Measurements from ENCODE around the gene AMY2A. TPM values are rescaled to one million over a fixed set of nuclear protein-coding genes. Genes with fewer than 3 reads are reported as not detected.
"Not testable (repeated sequence)": the region's sequence is repeated elsewhere in the genome, so short reads cannot be mapped to it uniquely, and the experiment has no call there.

Gene AMY2A
- total and polyA plus RNA-seq, 2 of the 4 experiments (the other 2 are of a cell fraction), result not detected

DNA sequence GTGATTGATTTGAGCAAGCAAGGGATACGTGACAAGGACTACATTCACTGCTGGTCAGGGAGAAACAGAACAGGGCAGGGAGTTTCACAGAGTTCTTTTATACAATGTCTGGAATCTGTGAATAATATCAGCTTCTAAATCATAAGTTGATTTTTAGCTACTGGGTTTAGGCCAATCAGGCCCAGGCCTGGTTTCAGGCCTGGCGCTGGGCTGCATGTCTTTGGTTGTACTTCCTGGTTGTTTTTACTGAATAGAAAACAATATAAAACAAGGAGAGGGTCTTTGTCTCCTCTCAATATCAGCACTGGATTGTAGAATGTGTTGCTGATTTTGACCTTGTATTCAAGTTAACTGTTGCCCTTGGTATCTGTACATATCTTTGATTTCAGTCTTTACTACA, 865 bp upstream of the AMY2A start:
- dilution Hi-C loops (cut with HindIII; ENCODE audit: low sequenced_read_pairs, unreplicated experiment), result no loop called here
- H2AFZ ChIP-seq (replicated peaks; ENCODE audit: low read length, poor library complexity), result no peak overlapping the region
- H2AK5ac ChIP-seq (ENCODE audit: low read depth, low read length), result no peak overlapping the region
- H3K79me1 ChIP-seq (ENCODE audit: low read depth in 1 of 2, low read length in 2 of 2), result no peaks in the 10 kb centered on the region
- H3K56ac ChIP-seq (ENCODE audit: extremely low read depth, insufficient read depth, low read length), result no peak overlapping the region
- no peak overlapping the region for H3K4ac ChIP-seq (ENCODE audit: low read depth, low read length)
- no peaks in the 10 kb centered on the region for H3K4me1 ChIP-seq (ENCODE audit: control insufficient read depth, insufficient read depth, low read length)
- TF ChIP-seq RCOR1 (IDR thresholded peaks at IDR 0.05; ENCODE audit: insufficient replicate concordance, low read length) (no peak), NFE2L2 (IDR thresholded peaks at IDR 0.05; ENCODE audit: low read depth, low read length) (no peak), BHLHE40 (IDR thresholded peaks at IDR 0.05; ENCODE audit: low read depth, low read length) (no peak), MXI1 (IDR thresholded peaks at IDR 0.05; ENCODE audit: borderline replicate concordance, low read depth, low read length) (no peak)
- TF ChIP-seq, protein P1, sequence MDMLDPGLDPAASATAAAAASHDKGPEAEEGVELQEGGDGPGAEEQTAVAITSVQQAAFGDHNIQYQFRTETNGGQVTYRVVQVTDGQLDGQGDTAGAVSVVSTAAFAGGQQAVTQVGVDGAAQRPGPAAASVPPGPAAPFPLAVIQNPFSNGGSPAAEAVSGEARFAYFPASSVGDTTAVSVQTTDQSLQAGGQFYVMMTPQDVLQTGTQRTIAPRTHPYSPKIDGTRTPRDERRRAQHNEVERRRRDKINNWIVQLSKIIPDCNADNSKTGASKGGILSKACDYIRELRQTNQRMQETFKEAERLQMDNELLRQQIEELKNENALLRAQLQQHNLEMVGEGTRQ (IDR thresholded peaks at IDR 0.05; ENCODE audit: low read depth, low read length), result no peak
- no peaks in the 10 kb centered on the region for H3K9me3 ChIP-seq (ENCODE audit: control insufficient read depth, insufficient read depth, low read length)
- H2BK15ac ChIP-seq (ENCODE audit: low read depth, low read length), result no peak overlapping the region
- ATAC-seq (ENCODE audit: low read depth) (no peak), DNase-seq (no peak)
- no peak overlapping the region for H2AK9ac ChIP-seq (replicated peaks; ENCODE audit: low read depth, low read length, poor library complexity)
- ChIA-PET CTCF (no interaction called here), POLR2A (ENCODE audit: unreplicated experiment) (no interaction called here)
- H3K9ac ChIP-seq (ENCODE audit: low read depth, low read length), result no peak overlapping the region
- H3K27ac ChIP-seq (ENCODE audit: insufficient read depth, low read length), result no peak overlapping the region
- no peak overlapping the region for H3K18ac ChIP-seq (ENCODE audit: low read depth, low read length)
- no peak overlapping the region for H2BK5ac ChIP-seq (ENCODE audit: low read depth, low read length, poor library complexity, severe bottlenecking)
- H3K23ac ChIP-seq (ENCODE audit: low read depth, low read length), result no peak overlapping the region
- intact Hi-C loops (cut with micrococcal nuclease), result no loop called here
- WGBS, 2 experiments (ENCODE audit: extremely low coverage in 2 of 2, insufficient read length in 1 of 2), result no CpG with 5 or more reads among the region's 2 CpGs
- no peaks in the 10 kb centered on the region for H4K20me1 ChIP-seq (ENCODE audit: insufficient read depth, low read length)
- H4K91ac ChIP-seq (ENCODE audit: insufficient read depth, low read depth, low read length), result no peak overlapping the region
- no peaks in the 10 kb centered on the region for H3K36me3 ChIP-seq (ENCODE audit: control insufficient read depth, insufficient read depth, low read length)
- no peak overlapping the region for H3K4me3 ChIP-seq (ENCODE audit: insufficient read depth, low read depth, low read length)
- H3K4me2 ChIP-seq (ENCODE audit: low read depth, low read length), result no peak overlapping the region
- H3K9me1 ChIP-seq (ENCODE audit: insufficient read depth, low read length), result no peaks in the 10 kb centered on the region
- no peak overlapping the region for H3K14ac ChIP-seq (replicated peaks; ENCODE audit: low read depth, low read length)
- in situ Hi-C loops (cut with MboI; ENCODE audit: low sequenced_read_pairs), result no loop called here
- no peaks in the 10 kb centered on the region for H3K27me3 ChIP-seq (ENCODE audit: control insufficient read depth, insufficient read depth, low read length)
- H2BK20ac ChIP-seq (ENCODE audit: low read depth, low read length), result no peak overlapping the region
- H2BK120ac ChIP-seq (ENCODE audit: low read depth, low read length), result no peak overlapping the region
- BruUV-seq (replicated peaks), result no TSS peak
- no peak overlapping the region for H4K5ac ChIP-seq (ENCODE audit: low read depth, low read length)
- H4K8ac ChIP-seq (ENCODE audit: low read depth in 2 of 2, low read length in 2 of 2), result no peak overlapping the region

DNA sequence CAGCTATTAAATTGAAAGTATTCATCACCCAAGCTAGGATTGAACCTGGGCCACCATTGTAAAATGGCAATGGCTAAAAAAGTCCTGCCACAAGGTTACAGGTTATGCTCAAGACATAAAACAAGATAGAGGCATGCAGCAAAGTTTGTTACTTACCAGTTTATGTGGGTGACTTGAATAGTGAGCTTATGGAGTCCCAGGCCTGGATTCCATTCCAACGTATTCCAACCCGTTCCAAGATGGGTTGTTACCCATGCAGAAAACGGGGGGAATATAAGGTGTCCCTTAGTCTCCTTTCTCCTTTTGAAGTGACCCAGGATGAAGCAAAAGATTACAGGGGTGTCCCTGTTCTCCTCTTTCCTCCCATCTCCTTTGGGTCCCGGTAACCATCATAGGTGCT, 10.2 kb downstream of the AMY2A start:
- BruUV-seq (replicated peaks); ATAC-seq (ENCODE audit: low read depth); H3K4me2 ChIP-seq (ENCODE audit: low read depth, low read length); H3K79me1 ChIP-seq (ENCODE audit: low read depth in 1 of 2, low read length in 2 of 2); H3K4me3 ChIP-seq (ENCODE audit: insufficient read depth, low read depth, low read length); H2AK9ac ChIP-seq (replicated peaks; ENCODE audit: low read depth, low read length, poor library complexity); POLR2A ChIA-PET (ENCODE audit: unreplicated experiment); H3K4ac ChIP-seq (ENCODE audit: low read depth, low read length); H2AFZ ChIP-seq (replicated peaks; ENCODE audit: low read length, poor library complexity); H4K20me1 ChIP-seq (ENCODE audit: insufficient read depth, low read length); intact Hi-C loops (cut with micrococcal nuclease); in situ Hi-C loops (cut with MboI; ENCODE audit: low sequenced_read_pairs); H3K4me1 ChIP-seq (ENCODE audit: control insufficient read depth, insufficient read depth, low read length); H2BK20ac ChIP-seq (ENCODE audit: low read depth, low read length); H3K36me3 ChIP-seq (ENCODE audit: control insufficient read depth, insufficient read depth, low read length); H3K14ac ChIP-seq (replicated peaks; ENCODE audit: low read depth, low read length); H3K23ac ChIP-seq (ENCODE audit: low read depth, low read length); H2BK15ac ChIP-seq (ENCODE audit: low read depth, low read length); dilution Hi-C loops (cut with HindIII; ENCODE audit: low sequenced_read_pairs, unreplicated experiment); H3K9me3 ChIP-seq (ENCODE audit: control insufficient read depth, insufficient read depth, low read length); H4K91ac ChIP-seq (ENCODE audit: insufficient read depth, low read depth, low read length); H2AK5ac ChIP-seq (ENCODE audit: low read depth, low read length); H3K27me3 ChIP-seq (ENCODE audit: control insufficient read depth, insufficient read depth, low read length); H4K8ac ChIP-seq (ENCODE audit: low read depth in 2 of 2, low read length in 2 of 2); DNase-seq; H2BK5ac ChIP-seq (ENCODE audit: low read depth, low read length, poor library complexity, severe bottlenecking); H3K18ac ChIP-seq (ENCODE audit: low read depth, low read length); H3K9me1 ChIP-seq (ENCODE audit: insufficient read depth, low read length); CTCF ChIA-PET; H3K9ac ChIP-seq (ENCODE audit: low read depth, low read length); H2BK120ac ChIP-seq (ENCODE audit: low read depth, low read length); H3K56ac ChIP-seq (ENCODE audit: extremely low read depth, insufficient read depth, low read length); H3K27ac ChIP-seq (ENCODE audit: insufficient read depth, low read length); H4K5ac ChIP-seq (ENCODE audit: low read depth, low read length): not testable (repeated sequence)
- no CpG with 5 or more reads among the region's 4 CpGs for WGBS, 2 experiments (ENCODE audit: extremely low coverage in 2 of 2, insufficient read length in 1 of 2)
